ENCODE measurements around the gene SLC20A1. TPM values are rescaled to one million over a fixed set of nuclear protein-coding genes. Genes with fewer than 3 reads are reported as not detected.

Gene SLC20A1
- total RNA-seq, 3 donors from 2014 or later = 26.1 to 46.8 (median 42.6) TPM

DNA sequence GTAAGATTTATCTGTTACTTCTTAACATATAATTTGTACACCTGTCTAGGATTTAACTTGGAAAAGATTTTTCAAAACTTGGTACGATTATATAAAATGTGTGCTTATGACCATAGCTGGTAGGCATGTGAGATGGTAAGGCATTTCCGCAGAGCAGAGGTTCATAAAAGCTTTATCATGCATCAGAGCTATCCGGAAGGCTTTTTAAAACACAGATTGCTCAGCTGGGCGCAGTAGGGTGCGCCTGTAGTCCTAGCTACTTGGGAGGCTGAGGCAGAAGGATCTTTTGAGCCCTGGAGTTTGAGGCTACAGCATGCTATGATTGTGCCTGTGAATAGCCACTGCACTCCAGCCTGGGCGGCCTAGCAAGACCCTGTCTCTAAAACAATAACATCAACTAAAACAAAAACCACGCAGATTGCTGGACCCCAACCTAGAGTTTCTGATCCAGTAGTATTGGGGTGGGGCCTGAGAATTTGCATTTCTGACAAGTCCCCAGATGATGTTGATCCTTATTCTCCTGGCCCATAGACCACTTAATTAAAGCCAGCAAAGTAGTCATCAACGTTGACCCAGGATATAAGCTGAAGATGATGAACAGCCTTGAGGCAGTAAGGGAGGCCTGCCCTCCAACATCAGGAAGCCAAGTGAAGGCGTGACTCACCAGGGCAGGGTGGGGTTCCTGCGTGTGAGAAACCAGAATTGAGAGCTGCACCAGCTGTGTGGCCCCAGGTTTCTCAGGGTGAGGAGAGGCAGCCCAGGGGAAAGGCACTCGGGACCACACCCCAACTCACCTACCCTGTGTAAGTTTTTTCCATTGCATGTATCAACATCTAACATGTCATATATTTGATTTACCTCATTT is 21.6 kb upstream of the SLC20A1 start:
- no peak for DNase-seq (ENCODE audit: low spot score in 2 of 2)

DNA sequence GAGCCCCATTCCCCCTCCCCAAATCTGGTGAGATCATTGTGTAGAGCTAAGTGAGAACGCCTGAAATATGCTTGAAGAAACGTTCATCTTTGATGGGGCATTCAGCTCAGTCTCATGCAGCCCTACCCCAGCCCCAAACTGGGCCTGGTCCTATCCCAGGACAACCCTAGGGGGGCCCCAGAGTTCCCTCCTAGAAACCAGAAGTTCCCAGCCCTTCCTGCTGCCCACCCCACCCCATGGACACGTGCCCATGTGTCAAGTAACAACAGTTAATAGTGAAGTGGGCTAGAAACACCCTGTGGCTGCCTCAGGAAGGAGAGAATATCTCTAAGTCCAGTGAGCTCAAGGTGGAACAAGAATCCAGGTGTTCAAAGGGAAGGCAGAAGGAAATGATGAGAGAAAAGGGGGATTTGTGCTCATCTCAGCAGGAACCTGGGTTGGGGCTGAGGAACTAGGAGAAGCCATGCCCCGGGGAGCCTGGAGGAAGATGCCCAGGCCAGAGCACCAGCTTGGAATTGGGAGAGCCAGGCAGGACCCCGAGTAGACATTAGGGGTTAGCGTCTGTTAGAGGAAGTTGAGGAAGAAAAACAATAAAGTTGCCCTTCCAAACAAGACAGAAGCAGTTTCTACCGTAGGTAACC is 20.1 kb upstream of the SLC20A1 start:
- no peaks in the 10 kb centered on the region for H3K27me3 ChIP-seq
- peak in 1 of 2 donors; percentile 14 for DNase-seq (ENCODE audit: low spot score in 2 of 2)
- H3K4me3 ChIP-seq = no peak overlapping the region
- TF ChIP-seq POLR2A (IDR thresholded peaks at IDR 0.05) (no peak), POLR2AphosphoS5 (IDR thresholded peaks at IDR 0.05) (no peak)
- TF ChIP-seq, protein P1, sequence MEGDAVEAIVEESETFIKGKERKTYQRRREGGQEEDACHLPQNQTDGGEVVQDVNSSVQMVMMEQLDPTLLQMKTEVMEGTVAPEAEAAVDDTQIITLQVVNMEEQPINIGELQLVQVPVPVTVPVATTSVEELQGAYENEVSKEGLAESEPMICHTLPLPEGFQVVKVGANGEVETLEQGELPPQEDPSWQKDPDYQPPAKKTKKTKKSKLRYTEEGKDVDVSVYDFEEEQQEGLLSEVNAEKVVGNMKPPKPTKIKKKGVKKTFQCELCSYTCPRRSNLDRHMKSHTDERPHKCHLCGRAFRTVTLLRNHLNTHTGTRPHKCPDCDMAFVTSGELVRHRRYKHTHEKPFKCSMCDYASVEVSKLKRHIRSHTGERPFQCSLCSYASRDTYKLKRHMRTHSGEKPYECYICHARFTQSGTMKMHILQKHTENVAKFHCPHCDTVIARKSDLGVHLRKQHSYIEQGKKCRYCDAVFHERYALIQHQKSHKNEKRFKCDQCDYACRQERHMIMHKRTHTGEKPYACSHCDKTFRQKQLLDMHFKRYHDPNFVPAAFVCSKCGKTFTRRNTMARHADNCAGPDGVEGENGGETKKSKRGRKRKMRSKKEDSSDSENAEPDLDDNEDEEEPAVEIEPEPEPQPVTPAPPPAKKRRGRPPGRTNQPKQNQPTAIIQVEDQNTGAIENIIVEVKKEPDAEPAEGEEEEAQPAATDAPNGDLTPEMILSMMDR (IDR thresholded peaks at IDR 0.05) = no peak
- H3K9me3 ChIP-seq = no peaks in the 10 kb centered on the region
- intact Hi-C loops (cut with DNase I; ENCODE audit: low total_unique reads) = loop anchor here (5.0 to 10.0 kb wide), 2 partner anchors 67 to 329 kb away; no protein-coding TSS in a partner anchor
- H3K27ac ChIP-seq = peak overlapping the region; percentile 75 to 93
- peaks cover 0 to 11% of the 10 kb centered on the region in 2 donors for H3K4me1 ChIP-seq
- H3K36me3 ChIP-seq = no peaks in the 10 kb centered on the region

More for the DNA sequence above, 21.6 kb upstream of the SLC20A1 start:
- intact Hi-C loops (cut with DNase I; ENCODE audit: low total_unique reads) = loop anchor here (10.0 kb wide), 1 partner anchor 331 kb away; no protein-coding TSS in a partner anchor
- H3K27ac ChIP-seq = no peak overlapping the region
- no peaks in the 10 kb centered on the region for H3K27me3 ChIP-seq
- no peak for TF ChIP-seq POLR2A (IDR thresholded peaks at IDR 0.05)
- TF ChIP-seq, protein P1 (IDR thresholded peaks at IDR 0.05) = no peak
- no peaks in the 10 kb centered on the region for H3K36me3 ChIP-seq
- no peaks in the 10 kb centered on the region for H3K9me3 ChIP-seq
- no peak overlapping the region for H3K4me3 ChIP-seq
- H3K4me1 ChIP-seq = peaks cover 0 to 11% of the 10 kb centered on the region in 2 donors

DNA sequence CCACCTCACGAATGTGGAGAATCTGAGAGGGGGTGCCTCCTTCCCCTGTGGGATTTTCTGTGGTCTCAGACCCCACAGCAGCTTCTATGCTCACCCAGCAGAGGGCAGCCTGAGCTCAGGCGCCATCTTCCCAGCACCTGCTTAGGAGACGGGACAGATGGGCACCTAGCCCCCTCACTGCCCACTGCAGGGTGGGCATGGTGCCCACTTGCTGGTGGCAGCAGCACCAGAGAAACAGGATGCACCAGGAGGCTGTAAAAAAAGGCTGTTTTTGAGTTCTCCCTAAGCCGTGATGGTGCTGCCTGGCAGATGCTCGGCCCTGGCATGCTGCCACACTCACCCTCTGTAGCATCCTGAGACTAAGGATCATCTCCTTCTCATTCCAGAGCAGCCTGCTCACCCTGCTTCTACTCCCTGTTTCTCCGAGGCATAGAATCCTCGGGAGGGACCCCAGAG is 19.1 kb upstream of the SLC20A1 start:
- Histone ChIP-seq H3K27me3 (no peaks in the 10 kb centered on the region), H3K27ac (peak overlapping the region; percentile 75 to 93), H3K36me3 (no peaks in the 10 kb centered on the region), H3K9me3 (no peaks in the 10 kb centered on the region), H3K4me1 (peaks cover 0 to 14% of the 10 kb centered on the region in 2 donors), H3K4me3 (peak overlapping the region in 2 of 3 donors; percentile 25 to 51)
- TF ChIP-seq, protein P1 (IDR thresholded peaks at IDR 0.05) = peak; percentile 57 to 84 (median 70)
- TF ChIP-seq POLR2AphosphoS5 (IDR thresholded peaks at IDR 0.05) (peak in 1 of 3 donors; percentile 26), POLR2A (IDR thresholded peaks at IDR 0.05) (no peak)
- intact Hi-C loops (cut with DNase I; ENCODE audit: low total_unique reads) = loop anchor here (5.0 to 10.0 kb wide), 2 partner anchors 66 to 328 kb away; no protein-coding TSS in a partner anchor
- peak in 1 of 2 donors; percentile 62 for DNase-seq (ENCODE audit: low spot score in 2 of 2)

DNA sequence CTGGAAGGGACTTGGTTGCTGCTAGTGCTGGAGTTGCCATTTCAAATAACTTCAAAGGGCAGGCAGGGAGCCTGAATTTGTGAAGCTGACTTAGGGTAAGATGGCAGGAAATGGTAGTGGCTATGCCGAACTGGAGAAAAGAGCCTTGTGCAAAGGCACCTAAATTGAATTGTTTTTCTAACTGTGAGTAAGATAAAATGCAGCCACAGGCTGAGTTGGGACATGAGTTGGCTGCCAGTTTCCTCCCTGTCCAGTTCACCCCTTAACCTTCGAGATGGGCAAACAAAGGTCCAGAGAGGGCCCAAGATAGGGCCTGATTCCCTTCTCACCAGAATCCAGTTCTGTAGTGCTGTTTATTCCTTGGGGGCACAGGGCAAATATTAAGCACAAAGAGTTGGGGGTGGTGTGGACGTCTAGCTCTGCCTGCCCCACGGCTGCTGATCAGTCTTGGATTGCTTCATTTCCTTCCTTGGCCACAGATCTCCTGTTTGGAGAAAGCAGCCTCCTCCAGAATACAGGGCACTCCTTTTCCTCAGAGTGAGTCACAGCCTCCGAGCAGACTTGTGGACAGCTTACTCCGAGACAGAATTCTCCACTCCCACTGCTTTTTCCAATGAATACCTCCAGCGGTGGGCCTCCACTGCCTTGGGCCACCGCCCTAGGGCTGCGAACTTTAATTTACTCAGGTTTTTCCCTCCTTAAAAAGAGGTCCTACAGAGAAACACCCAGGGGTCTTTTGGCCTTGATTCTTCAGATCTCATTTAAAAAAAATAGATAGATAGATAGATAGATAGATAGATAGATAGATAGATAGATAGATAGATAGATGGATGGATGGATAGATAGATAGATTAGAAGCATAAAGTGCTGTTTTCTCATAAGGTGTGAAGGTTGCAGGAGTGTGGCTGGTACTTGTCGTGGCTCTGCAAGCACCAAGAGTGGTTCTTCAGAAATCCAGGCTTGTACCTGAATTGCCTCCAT is 18.4 kb upstream of the SLC20A1 start:
- H3K9me3 ChIP-seq = no peaks in the 10 kb centered on the region
- intact Hi-C loops (cut with DNase I; ENCODE audit: low total_unique reads) = loop anchor here (5.0 to 10.0 kb wide), 2 partner anchors 65 to 327 kb away; no protein-coding TSS in a partner anchor
- peaks cover 0 to 14% of the 10 kb centered on the region in 2 donors for H3K4me1 ChIP-seq
- peak in 1 of 2 donors; percentile 47 for DNase-seq (ENCODE audit: low spot score in 2 of 2)
- H3K36me3 ChIP-seq = no peaks in the 10 kb centered on the region
- no peaks in the 10 kb centered on the region for H3K27me3 ChIP-seq
- H3K27ac ChIP-seq = peak overlapping the region; percentile 75 to 93
- peak overlapping the region in 1 of 3 donors; percentile 51 for H3K4me3 ChIP-seq
- TF ChIP-seq, protein P1 (IDR thresholded peaks at IDR 0.05) = no peak
- peak in 1 of 3 donors; percentile 18 for TF ChIP-seq POLR2AphosphoS5 (IDR thresholded peaks at IDR 0.05)
